Omental fat pad (tissue), 4 donors: ENCODE measurements around the gene OR52W1. TPM values are rescaled to one million over a fixed set of nuclear protein-coding genes. Genes with fewer than 3 reads are reported as not detected.

Source experiments
- ATAC-seq: fragments of 150-250 bp; one replicate; pipeline ENCODE4 v1.9.1; 2016; ENCODE audit warnings: mild to moderate bottlenecking, moderate library complexity; ENCODE audit not compliant: low FRiP score
- DNase-seq: peaks from one replicate; pipeline ENCODE4 v3.0.0-alpha.2; 2019; ENCODE audit warnings: low spot score
- total RNA-seq, 4 donors: library from RNA; depleted of rRNA; stranded (reverse); fragments of >200 nt; gene quantifications; one replicate each; pipeline ENCODE4 v1.1.0, GENCODE V29; 2016
- TF ChIP-seq, protein P1 (sequence below), 3 donors: fragments of 450-650 bp; IDR thresholded peaks; one replicate each; pipeline ENCODE4 v1.5.1; 2016 to 2017; ENCODE audit warnings: antibody characterized with exemption in 3 of 3, mild to moderate bottlenecking in 3 of 3, moderate library complexity in 2 of 3

OR52W1 gene
- total RNA-seq, 4 donors from 2014 or later, result not detected

- no peak for ATAC-seq
- DNase-seq, result no peak
- TF ChIP-seq, protein P1, sequence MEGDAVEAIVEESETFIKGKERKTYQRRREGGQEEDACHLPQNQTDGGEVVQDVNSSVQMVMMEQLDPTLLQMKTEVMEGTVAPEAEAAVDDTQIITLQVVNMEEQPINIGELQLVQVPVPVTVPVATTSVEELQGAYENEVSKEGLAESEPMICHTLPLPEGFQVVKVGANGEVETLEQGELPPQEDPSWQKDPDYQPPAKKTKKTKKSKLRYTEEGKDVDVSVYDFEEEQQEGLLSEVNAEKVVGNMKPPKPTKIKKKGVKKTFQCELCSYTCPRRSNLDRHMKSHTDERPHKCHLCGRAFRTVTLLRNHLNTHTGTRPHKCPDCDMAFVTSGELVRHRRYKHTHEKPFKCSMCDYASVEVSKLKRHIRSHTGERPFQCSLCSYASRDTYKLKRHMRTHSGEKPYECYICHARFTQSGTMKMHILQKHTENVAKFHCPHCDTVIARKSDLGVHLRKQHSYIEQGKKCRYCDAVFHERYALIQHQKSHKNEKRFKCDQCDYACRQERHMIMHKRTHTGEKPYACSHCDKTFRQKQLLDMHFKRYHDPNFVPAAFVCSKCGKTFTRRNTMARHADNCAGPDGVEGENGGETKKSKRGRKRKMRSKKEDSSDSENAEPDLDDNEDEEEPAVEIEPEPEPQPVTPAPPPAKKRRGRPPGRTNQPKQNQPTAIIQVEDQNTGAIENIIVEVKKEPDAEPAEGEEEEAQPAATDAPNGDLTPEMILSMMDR (IDR thresholded peaks at IDR 0.05), result no peak
These were observed 4.3 kb downstream of the OR52W1 start for GRCh38 chr11:6203327-6203726.

DNA sequence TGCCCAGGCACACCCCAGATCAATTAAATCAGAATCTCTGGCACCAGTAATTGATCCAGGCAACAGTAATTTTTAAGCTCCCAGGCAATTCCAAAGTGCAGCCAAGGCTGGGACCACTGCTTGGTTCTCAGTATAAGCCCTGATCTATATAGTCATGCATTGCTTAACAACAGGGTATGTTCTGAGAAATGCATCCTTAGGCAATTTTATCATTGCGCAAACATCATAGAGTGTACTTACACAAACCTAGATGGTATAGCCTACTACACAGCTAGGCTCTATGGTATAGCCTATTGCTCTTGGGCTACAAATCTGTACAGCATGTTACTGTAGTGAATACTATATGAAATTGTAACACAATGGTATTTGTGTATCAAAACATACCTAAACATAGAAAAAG, 5.7 kb downstream of the OR52W1 start:
- TF ChIP-seq, protein P1 (IDR thresholded peaks at IDR 0.05), result no peak
- DNase-seq (no peak), ATAC-seq (no peak)

GRCh38 chr11:6205366-6205765, 6.3 kb downstream of the OR52W1 start, which contains the start of gene C11orf42:
Gene C11orf42 (plus strand): TSS chr11:6205557. CDS start chr11:6205616, 59 bp downstream.
- no peak for ATAC-seq

DNA sequence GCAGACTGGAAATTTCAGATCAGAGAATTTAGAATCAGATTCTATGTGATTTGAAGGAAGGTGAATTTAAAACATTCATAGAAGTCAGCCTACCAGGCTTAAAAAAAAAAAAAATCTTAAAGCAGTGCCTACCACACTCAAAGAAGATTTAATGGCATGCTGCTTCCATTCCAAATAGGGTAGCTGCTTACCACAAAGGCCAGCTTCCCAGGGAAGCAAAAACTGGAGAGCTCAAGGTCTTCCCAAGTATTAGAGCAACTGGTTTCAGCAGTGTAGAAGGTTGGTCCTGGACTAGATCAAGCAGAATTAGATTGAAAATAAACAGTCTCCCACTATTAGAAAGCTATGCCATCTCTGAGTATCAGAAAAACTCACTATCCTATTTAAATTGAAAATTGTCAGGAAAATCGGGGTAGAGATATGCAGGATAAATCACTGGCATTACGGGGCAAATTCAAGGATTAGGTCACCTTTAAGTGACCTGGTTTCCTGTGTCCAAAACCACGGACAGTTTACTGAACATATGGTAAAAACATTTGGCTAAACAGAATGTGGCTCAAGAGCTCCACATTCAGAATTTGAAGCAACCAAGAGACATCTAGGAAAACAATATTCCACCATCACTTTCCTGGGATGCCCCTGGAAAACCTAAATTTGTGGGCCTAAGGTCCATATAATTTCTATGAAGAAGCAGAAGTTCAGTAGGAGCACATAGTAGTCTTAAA, 7.6 kb downstream of the OR52W1 start:
- ATAC-seq (no peak), DNase-seq (no peak)
- TF ChIP-seq, protein P1 (IDR thresholded peaks at IDR 0.05), result no peak

More at GRCh38 chr11:6205366-6205765, 6.3 kb downstream of the OR52W1 start, which contains the start of gene C11orf42:
- DNase-seq, result no peak
- TF ChIP-seq, protein P1 (IDR thresholded peaks at IDR 0.05), result no peak

GRCh38 chr11:6209801-6210200, 10.8 kb downstream of the OR52W1 start:
- TF ChIP-seq, protein P1 (IDR thresholded peaks at IDR 0.05), result no peak
- DNase-seq (no peak), ATAC-seq (no peak)

- DNase-seq (no peak), ATAC-seq (no peak)
- TF ChIP-seq, protein P1 (IDR thresholded peaks at IDR 0.05), result no peak
These were observed 11.4 kb downstream of the OR52W1 start for GRCh38 chr11:6210274-6210955.
